Measurements from ENCODE around the gene GAS2. TPM values are rescaled to one million over a fixed set of nuclear protein-coding genes. Genes with fewer than 3 reads are reported as not detected.

The GAS2 gene
- total RNA-seq, 3 donors from 2014 or later: 1.4 to 2.9 (median 1.5) TPM

DNA sequence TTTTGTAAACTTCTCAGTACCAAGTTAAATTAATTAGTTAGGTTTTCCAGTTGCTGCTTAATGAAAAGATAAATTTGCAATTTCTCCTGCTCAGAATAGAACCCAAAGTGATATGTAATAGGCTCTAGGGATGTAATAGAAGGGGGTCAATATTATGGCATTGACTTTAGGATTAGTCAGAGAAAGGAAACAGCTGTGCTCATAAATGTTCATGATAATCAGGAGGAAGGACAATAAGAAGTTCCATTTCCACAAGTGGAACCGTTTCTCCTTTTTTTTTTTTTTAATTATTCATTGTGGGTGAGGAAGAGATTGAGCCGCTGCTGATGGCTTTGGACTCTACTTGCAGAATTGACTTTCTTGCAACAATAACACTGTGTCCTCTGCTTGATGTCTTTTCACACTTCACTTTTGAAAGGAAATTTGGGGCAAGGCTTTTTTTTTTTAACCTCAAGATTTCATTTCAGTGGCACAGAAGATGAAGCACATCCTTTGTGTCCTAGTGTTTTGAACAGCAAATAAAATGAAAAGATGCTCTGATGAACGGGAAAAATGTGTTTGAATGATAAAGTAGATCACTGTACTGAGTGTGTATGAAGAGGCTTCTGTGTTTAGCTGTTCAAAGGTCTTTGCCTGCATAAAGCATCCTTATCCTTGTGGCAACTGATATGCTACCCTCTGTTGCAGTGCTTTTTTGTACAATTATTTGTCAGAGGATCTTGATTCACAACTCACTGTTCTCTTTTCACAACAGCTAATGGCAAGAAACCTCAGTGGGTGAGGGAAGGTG lies 62.4 kb downstream of the GAS2 start:
- Mint-ChIP-seq H3K9me3 (no peaks in the 10 kb centered on the region), H3K4me1 (ENCODE audit: low read depth) (no peaks in the 10 kb centered on the region), H3K27me3 (ENCODE audit: low read depth) (no peaks in the 10 kb centered on the region), H3K4me3 (no peak overlapping the region), H3K36me3 (ENCODE audit: insufficient read depth) (no peaks in the 10 kb centered on the region)
- DNase-seq (no peak), ATAC-seq (no peak)

DNA sequence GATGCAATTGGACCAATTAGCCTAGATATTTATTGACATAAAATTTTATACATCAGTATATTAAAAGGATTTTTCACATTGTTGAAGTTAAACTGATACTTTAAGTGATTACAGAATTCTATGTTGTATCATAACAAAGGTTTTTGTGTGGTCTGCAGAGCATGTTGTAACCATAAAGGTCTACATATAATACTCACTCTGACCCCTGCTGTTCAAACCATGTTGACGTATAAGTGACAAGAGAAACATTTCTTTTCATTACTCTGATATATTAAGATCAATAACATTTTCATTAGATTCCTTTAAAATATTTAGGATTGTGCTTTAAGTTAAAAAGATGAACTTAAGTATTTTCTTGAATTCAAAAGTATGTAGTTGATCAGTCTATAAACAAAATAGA lies 63.9 kb downstream of the GAS2 start:
- Mint-ChIP-seq H3K4me3 (no peak overlapping the region), H3K4me1 (ENCODE audit: low read depth) (no peaks in the 10 kb centered on the region), H3K9me3 (no peaks in the 10 kb centered on the region), H3K36me3 (ENCODE audit: insufficient read depth) (no peaks in the 10 kb centered on the region), H3K27me3 (ENCODE audit: low read depth) (no peaks in the 10 kb centered on the region)
- ATAC-seq: no peak
- no peak for DNase-seq

DNA sequence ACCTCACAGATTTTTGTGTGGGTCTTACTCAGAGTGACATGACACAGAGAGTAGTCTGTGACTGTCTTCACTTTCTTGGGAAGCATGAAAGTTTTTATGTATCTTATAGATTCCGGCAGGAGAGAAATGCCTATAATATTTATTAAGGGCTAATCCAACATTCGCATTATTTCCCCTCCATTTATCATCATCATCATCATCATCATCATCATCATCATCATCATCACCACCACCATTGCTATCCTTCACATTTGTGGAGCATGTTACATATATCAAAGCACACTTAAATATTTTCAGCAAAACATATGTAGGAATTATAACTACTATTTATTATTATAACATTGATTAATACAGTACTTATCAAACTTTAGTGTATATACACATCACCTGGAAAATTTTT lies 66.2 kb downstream of the GAS2 start:
- no peak for ATAC-seq
- DNase-seq: no peak
- Mint-ChIP-seq H3K9me3 (no peaks in the 10 kb centered on the region), H3K4me1 (ENCODE audit: low read depth) (no peaks in the 10 kb centered on the region), H3K27me3 (ENCODE audit: low read depth) (no peaks in the 10 kb centered on the region), H3K36me3 (ENCODE audit: insufficient read depth) (no peaks in the 10 kb centered on the region), H3K4me3 (no peak overlapping the region)

DNA sequence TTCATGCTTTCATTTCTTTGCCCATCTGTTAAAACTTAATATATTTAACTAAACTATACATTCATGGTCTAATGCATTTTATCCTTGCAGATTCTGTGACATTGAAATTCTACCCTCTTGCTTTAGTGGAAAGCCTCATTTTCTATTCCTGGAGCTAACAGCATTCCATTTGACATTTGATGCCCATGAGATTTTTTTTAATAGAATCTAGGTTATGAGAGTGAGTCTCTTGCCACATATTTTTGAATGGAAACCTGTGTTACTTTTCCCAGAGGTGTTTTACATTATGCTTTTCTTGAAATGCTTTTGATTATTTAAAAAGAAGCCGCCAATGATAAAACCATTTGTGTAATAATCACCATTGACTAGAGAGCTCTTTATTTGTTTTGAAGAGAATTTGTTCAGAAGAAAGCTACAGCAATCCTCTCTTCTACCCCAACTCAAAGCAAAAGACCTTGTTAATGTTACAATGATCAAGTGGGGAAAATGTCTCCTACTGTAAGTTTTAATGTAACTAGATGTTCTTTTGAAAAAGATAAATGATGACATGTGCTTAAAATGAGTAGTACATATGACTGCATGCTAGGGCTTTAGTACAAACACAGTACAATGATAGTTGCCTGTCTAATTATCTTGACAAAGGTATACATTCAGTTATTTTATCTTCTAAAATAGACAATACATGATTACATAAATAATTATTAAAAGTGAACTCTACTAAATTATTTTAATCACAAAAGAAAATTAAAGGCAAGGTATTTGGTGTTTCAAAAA lies 67.3 kb downstream of the GAS2 start:
- no peak for ATAC-seq
- Mint-ChIP-seq H3K27me3 (ENCODE audit: low read depth) (peaks cover 1% of the 10 kb centered on the region), H3K36me3 (ENCODE audit: insufficient read depth) (no peaks in the 10 kb centered on the region)

DNA sequence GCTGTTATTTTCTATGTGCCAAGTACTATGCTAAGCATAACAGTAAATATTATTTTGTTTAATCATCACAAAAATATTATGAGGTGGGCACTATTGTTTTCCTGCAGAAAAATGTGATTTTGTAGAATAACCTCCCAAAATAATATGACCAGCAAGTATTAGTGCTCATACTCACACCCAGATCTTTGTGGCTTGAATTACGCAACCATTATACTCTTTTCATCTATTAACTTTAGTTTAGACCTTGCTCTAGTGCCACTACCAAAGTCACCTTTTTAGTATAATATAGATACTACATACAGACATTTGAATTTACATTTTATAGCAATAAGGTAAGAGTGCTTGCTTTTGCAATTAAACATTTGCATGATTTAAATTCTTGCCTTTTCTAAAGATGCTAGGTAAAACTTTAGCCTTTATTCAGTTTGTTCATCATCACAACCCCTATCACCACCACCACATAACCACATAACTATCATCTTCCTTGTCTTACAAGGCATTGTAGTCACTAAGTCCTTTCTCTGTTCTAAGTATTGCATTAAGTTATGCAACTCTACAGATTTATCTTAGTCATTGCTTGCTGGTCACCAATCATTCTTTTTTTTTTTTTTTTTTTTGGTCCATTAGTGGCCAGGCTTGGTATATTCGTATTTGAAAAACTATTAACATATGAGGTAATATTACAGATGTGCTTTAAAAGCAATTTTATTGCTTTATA lies 68.4 kb downstream of the GAS2 start:
- Mint-ChIP-seq H3K36me3 (ENCODE audit: insufficient read depth) (no peaks in the 10 kb centered on the region), H3K9me3 (no peaks in the 10 kb centered on the region), H3K27me3 (ENCODE audit: low read depth) (peaks cover 1% of the 10 kb centered on the region), H3K4me3 (no peak overlapping the region), H3K4me1 (ENCODE audit: low read depth) (no peaks in the 10 kb centered on the region)
- no peak for ATAC-seq
- DNase-seq: no peak

More for the DNA sequence above, 67.3 kb downstream of the GAS2 start:
- no peak for DNase-seq
- H3K9me3 Mint-ChIP-seq: no peaks in the 10 kb centered on the region
- H3K4me3 Mint-ChIP-seq: no peak overlapping the region
- H3K4me1 Mint-ChIP-seq (ENCODE audit: low read depth): no peaks in the 10 kb centered on the region

DNA sequence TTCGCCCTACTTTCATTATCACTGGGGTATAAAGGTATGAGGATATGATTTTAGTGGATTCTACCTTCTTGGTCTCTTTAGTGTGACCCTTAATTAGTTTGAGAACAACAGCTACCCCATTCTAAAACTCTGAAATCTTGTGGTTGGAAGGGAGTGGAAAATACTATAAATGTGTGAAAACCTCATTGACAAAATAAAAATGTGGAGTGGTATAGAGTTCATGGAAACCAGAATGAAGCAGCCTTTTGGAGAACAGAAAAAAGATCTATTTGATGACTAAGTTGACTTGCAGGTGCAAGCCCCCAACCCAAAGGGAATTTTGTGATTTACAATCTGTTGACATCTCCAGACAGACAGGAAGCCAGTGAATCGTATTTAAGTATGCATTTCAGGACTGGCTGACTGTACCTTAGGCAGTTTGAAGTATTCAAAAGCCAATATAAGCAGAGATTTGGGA lies 75.8 kb downstream of the GAS2 start:
- ATAC-seq (peak; percentile 28 to 53), DNase-seq (no peak)
- Mint-ChIP-seq H3K4me3 (no peak overlapping the region), H3K9me3 (no peaks in the 10 kb centered on the region), H3K4me1 (ENCODE audit: low read depth) (no peaks in the 10 kb centered on the region), H3K36me3 (ENCODE audit: insufficient read depth) (no peaks in the 10 kb centered on the region), H3K27me3 (ENCODE audit: low read depth) (peaks cover 12% of the 10 kb centered on the region)

DNA sequence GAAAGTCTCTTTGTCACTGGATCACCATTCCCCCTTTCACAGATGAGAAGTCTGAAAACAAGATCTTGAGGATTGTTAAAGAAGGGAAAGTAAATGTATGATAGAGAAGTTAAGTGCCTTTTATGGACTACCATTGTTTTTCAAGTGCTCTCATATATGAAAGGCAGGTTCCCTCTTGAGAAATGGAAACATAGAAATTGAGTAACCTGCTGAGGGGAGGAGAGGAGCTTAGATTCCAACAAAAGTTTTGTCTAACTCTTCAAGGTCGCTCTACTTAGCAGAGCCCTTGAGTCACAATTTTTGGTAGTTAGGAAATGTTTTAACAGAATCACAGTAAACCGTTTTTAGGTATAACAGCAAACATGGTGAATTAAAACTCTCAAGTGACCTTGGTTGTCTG lies 83.1 kb downstream of the GAS2 start:
- no peaks in the 10 kb centered on the region for H3K36me3 Mint-ChIP-seq (ENCODE audit: insufficient read depth)
- ATAC-seq (no peak), DNase-seq (no peak)
- H3K27me3 Mint-ChIP-seq (ENCODE audit: low read depth): peaks cover 2% of the 10 kb centered on the region
- H3K4me1 Mint-ChIP-seq (ENCODE audit: low read depth): no peaks in the 10 kb centered on the region
- no peak overlapping the region for H3K4me3 Mint-ChIP-seq
- H3K9me3 Mint-ChIP-seq: no peaks in the 10 kb centered on the region

DNA sequence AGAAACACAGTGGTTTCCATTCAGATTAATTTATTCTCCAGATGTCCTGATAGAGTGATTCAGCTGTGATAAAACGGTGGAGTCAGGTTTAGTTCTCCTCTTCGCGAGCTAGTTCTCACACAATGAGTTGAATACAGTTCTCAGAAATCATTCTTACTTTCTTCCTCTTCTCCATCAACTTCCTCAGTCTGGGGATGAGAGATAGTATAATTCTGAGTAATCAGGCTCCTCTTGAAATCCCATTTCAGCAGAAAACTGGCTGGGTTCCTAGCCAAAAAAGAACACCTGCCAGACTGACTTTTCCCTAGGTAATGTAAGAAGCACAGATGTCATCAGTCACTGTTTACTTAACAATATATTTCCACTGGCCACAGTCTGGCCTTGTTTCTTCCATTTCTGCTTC lies 86.5 kb downstream of the GAS2 start:
- Mint-ChIP-seq H3K36me3 (ENCODE audit: insufficient read depth) (no peaks in the 10 kb centered on the region), H3K4me3 (no peak overlapping the region), H3K9me3 (no peaks in the 10 kb centered on the region), H3K4me1 (ENCODE audit: low read depth) (no peaks in the 10 kb centered on the region), H3K27me3 (ENCODE audit: low read depth) (peaks cover 2% of the 10 kb centered on the region)
- no peak for ATAC-seq
- no peak for DNase-seq

DNA sequence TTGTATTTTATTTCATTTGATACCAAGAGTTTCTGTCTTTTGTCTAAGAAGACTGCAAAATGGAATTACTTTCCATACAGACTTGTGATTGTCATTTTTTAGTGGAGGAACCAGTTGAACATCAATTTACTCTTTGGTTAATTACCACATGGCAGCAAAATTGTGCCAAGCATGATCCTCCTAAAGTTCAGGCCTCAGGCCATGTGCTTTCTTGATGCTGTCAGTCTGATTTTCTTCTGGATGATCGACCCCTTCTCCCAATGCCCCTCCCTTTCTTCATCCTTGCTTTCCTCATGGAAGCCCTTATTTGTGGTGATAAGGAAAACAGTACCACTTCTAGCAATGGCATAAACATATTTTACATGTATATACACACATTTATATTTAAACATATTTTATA lies 87.0 kb downstream of the GAS2 start:
- Mint-ChIP-seq H3K4me1 (ENCODE audit: low read depth) (no peaks in the 10 kb centered on the region), H3K27me3 (ENCODE audit: low read depth) (peaks cover 2% of the 10 kb centered on the region), H3K4me3 (no peak overlapping the region), H3K36me3 (ENCODE audit: insufficient read depth) (no peaks in the 10 kb centered on the region), H3K9me3 (no peaks in the 10 kb centered on the region)
- DNase-seq (no peak), ATAC-seq (no peak)

DNA sequence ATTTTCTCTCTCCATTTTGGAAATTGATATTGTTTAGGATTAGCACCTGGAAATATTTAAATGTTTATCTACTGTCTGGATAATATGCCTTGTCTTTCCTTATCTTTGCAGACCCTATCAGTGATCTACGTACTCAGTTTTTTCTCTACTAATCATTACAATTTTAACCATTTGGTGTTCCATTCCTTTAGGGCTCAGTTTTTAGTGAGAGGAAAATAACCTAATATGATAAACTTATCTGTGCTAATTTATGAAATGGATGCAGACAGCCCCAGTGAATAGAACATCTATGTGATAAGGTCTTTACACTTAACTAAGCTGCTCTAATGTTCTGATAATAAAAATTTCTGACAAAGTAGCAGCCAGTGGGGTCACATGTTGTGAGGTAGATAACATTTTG lies 94.7 kb downstream of the GAS2 start:
- Mint-ChIP-seq H3K36me3 (ENCODE audit: insufficient read depth) (no peaks in the 10 kb centered on the region), H3K4me3 (no peak overlapping the region), H3K27me3 (ENCODE audit: low read depth) (no peaks in the 10 kb centered on the region), H3K9me3 (no peaks in the 10 kb centered on the region), H3K4me1 (ENCODE audit: low read depth) (no peaks in the 10 kb centered on the region)
- no peak for ATAC-seq
- DNase-seq: no peak

DNA sequence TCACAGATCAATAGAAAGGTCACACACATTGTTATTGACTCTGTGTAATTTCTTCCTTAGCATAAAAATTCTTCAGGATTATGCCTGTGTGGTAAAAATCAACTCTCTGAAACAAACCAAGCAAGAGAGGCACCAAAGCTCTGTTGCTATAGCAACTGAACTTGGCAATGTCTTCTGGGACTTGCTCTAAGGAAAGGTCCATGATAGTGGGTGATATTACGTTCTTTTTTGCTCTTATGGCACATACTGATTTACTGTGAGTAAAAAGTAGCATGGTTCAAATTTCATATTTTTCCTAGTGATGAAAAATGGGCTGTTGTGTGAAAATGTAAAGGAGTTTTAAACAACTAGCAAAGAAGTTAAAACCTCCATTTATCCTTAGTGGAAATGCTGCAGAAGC lies 96.8 kb downstream of the GAS2 start:
- H3K4me3 Mint-ChIP-seq: no peak overlapping the region
- no peaks in the 10 kb centered on the region for H3K4me1 Mint-ChIP-seq (ENCODE audit: low read depth)
- ATAC-seq (no peak), DNase-seq (no peak)
- H3K27me3 Mint-ChIP-seq (ENCODE audit: low read depth): no peaks in the 10 kb centered on the region
- H3K36me3 Mint-ChIP-seq (ENCODE audit: insufficient read depth): no peaks in the 10 kb centered on the region
- no peaks in the 10 kb centered on the region for H3K9me3 Mint-ChIP-seq

DNA sequence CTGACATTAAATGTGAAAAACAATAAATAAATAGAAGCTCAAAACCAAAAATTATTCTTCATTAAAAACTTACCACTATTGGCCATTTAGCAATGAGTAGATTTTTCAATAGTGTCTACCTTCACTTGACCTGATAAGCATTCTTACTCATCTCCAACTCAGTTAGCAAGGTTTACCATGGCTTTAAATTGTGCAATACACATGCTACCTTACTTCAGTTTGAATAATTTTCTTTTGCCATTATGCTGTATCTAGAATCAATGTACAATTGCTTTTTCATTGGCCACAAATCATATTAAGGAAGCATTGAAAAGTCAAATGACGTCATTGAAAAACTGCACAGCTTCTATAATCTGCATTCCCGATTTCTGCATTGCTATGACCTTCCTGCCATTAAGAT lies 98.3 kb downstream of the GAS2 start:
- no peaks in the 10 kb centered on the region for H3K27me3 Mint-ChIP-seq (ENCODE audit: low read depth)
- DNase-seq: no peak
- no peak overlapping the region for H3K4me3 Mint-ChIP-seq
- no peaks in the 10 kb centered on the region for H3K4me1 Mint-ChIP-seq (ENCODE audit: low read depth)
- no peak for ATAC-seq
- H3K36me3 Mint-ChIP-seq (ENCODE audit: insufficient read depth): no peaks in the 10 kb centered on the region
- no peaks in the 10 kb centered on the region for H3K9me3 Mint-ChIP-seq

DNA sequence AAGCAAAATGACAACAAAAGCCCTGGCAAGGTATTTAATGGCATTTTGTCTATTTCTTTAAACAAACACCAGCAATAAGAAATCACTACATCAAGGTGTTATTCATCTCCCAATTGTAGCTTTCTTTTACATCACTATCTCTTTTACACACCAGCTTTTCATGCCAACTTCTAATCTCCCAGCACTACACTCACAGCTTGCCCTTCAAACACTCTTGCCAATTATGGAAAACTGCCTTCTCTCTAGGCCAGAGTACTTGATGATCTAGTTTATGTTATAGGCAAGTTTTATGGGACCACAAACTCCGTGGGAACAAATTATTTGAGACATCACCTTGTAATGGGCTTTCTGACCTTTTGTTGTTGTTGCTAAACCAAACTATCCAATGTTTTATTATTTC lies 101.9 kb downstream of the GAS2 start:
- H3K9me3 Mint-ChIP-seq: no peaks in the 10 kb centered on the region
- H3K4me3 Mint-ChIP-seq: no peak overlapping the region
- no peaks in the 10 kb centered on the region for H3K36me3 Mint-ChIP-seq (ENCODE audit: insufficient read depth)
- ATAC-seq (no peak), DNase-seq (no peak)
- H3K4me1 Mint-ChIP-seq (ENCODE audit: low read depth): no peaks in the 10 kb centered on the region
- H3K27me3 Mint-ChIP-seq (ENCODE audit: low read depth): peaks cover 3% of the 10 kb centered on the region

DNA sequence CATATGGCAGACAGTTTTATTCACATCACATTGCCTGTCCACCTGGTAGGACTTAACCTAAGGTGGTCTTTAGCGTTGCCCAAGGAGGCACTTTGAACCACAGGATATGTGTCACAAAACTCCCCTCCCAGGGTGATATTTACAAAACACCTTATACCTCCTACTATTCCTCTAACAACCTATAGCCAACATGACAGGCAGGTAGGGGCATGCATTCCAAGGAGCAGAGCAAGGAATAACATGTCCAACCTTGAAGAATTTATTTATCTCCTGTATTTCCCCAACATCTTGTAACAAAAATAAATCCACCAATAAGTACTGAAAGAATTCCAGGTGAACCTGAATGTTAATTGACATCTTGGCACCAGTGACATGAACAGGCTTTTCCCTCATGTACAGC lies 102.7 kb downstream of the GAS2 start:
- Mint-ChIP-seq H3K4me3 (no peak overlapping the region), H3K9me3 (no peaks in the 10 kb centered on the region), H3K4me1 (ENCODE audit: low read depth) (no peaks in the 10 kb centered on the region), H3K36me3 (ENCODE audit: insufficient read depth) (no peaks in the 10 kb centered on the region), H3K27me3 (ENCODE audit: low read depth) (peaks cover 7% of the 10 kb centered on the region)
- ATAC-seq: no peak
- no peak for DNase-seq

Data from activated T-cell treated with anti-CD3 and anti-CD28 coated beads, Interleukin-2, amount 50 U/mL, for 4 hours (primary cell).